ENCODE results near the gene MEI1.
A peak's percentile ranks its signal among the peaks of the same experiment; 100 is the strongest.

The MEI1 gene

GRCh38 chr22:41818011-41818410 lies 118.7 kb downstream of the MEI1 start:
- no peak for DNase-seq (ENCODE audit: low read depth)
- H3K4me3 ChIP-seq (ENCODE audit: low read length) = no peak overlapping the region
- TF ChIP-seq, protein P1, sequence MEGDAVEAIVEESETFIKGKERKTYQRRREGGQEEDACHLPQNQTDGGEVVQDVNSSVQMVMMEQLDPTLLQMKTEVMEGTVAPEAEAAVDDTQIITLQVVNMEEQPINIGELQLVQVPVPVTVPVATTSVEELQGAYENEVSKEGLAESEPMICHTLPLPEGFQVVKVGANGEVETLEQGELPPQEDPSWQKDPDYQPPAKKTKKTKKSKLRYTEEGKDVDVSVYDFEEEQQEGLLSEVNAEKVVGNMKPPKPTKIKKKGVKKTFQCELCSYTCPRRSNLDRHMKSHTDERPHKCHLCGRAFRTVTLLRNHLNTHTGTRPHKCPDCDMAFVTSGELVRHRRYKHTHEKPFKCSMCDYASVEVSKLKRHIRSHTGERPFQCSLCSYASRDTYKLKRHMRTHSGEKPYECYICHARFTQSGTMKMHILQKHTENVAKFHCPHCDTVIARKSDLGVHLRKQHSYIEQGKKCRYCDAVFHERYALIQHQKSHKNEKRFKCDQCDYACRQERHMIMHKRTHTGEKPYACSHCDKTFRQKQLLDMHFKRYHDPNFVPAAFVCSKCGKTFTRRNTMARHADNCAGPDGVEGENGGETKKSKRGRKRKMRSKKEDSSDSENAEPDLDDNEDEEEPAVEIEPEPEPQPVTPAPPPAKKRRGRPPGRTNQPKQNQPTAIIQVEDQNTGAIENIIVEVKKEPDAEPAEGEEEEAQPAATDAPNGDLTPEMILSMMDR (IDR thresholded peaks at IDR 0.05; ENCODE audit: insufficient read depth, low read depth, low read length, missing control alignments) = no peak

DNA sequence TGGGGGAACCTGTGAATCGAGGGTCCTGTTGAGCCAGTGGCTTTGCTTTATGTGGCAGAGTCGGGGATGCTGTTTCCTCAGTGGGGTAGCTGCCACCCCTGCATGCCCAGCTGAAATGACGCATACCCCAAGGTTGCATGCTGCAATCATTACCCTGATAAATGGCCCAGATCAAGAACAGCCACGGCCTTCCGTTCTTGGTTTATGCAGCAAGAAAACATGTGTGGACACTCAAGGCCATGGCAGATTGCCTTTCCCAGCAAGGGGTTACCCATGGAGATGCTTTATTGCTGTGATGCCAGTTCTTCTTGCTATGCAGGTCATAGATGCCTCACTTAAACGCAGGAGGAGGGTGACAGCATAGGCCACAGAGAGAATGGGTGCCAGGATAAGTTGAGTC lies 119.3 kb downstream of the MEI1 start:
- TF ChIP-seq, protein P1 (IDR thresholded peaks at IDR 0.05; ENCODE audit: insufficient read depth, low read depth, low read length, missing control alignments) = no peak
- no peak for DNase-seq (ENCODE audit: low read depth)

DNA sequence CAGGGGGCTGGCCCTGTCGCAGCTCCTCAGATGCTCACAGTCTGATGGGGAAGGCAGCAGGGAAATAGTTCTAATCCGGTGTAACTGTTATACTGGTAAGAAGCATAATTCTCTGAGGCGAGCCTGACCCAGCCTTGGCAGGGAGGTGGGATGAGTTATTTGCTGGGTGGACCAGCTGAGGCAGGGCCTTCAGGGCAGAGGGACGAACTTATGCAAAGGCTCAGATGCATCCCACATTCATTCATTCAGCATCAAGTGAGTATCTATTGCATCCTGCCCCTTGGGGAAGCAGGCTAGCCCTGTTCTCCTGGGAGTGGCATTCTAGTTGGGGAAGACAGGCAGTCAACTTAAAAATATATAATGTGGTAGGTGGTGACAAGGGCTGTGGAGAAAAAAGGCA lies 120.0 kb downstream of the MEI1 start:
- H3K4me3 ChIP-seq (ENCODE audit: low read length) = no peak overlapping the region
- no peak for DNase-seq (ENCODE audit: low read depth)
- TF ChIP-seq, protein P1 (IDR thresholded peaks at IDR 0.05; ENCODE audit: insufficient read depth, low read depth, low read length, missing control alignments) = no peak

More for the DNA sequence above, 119.3 kb downstream of the MEI1 start:
- no peak overlapping the region for H3K4me3 ChIP-seq (ENCODE audit: low read length)

- H3K4me3 ChIP-seq (ENCODE audit: low read length) = no peak overlapping the region
- no peak for DNase-seq (ENCODE audit: low read depth)
- TF ChIP-seq, protein P1 (IDR thresholded peaks at IDR 0.05; ENCODE audit: insufficient read depth, low read depth, low read length, missing control alignments) = no peak
These were observed 121.1 kb downstream of the MEI1 start for GRCh38 chr22:41820447-41820846.

GRCh38 chr22:41821471-41822316 lies 122.4 kb downstream of the MEI1 start:
- H3K4me3 ChIP-seq (ENCODE audit: low read length) = no peak overlapping the region
- DNase-seq (ENCODE audit: low read depth) = no peak
- TF ChIP-seq, protein P1 (IDR thresholded peaks at IDR 0.05; ENCODE audit: insufficient read depth, low read depth, low read length, missing control alignments) = no peak

- H3K4me3 ChIP-seq (ENCODE audit: low read length) = no peak overlapping the region
- TF ChIP-seq, protein P1 (IDR thresholded peaks at IDR 0.05; ENCODE audit: insufficient read depth, low read depth, low read length, missing control alignments) = peak; percentile 63
- DNase-seq (ENCODE audit: low read depth) = peak; percentile 78
These were observed 123.2 kb downstream of the MEI1 start for GRCh38 chr22:41822317-41823057.

All from epithelial cell of esophagus (primary cell).